Caco-2 (cell line): ENCODE results near the gene SLC16A8. TPM values are rescaled to one million over a fixed set of nuclear protein-coding genes. Genes with fewer than 3 reads are reported as not detected.

Experiments
- BruUV-seq: library from RNA; stranded (reverse); fragments of 400-500 nt; replicated peaks from 2 replicates; lab custom pipeline; 2021; lab: Mats Ljungman, UMichigan
- CTCF ChIA-PET: fragments of 300-600 bp; sonication (Branson Sonifier 250); formaldehyde crosslinking; loops from one replicate; lab custom pipeline; 2022; ENCODE audit warnings: antibody characterized with exemption; lab: Charles Lee
- POLR2A ChIA-PET: fragments of 300-600 bp; sonication (Branson Sonifier 250); formaldehyde crosslinking; loops from one replicate; lab custom pipeline; 2022; ENCODE audit warnings: antibody characterized with exemption; lab: Charles Lee
- DNase-seq, 2 experiments: peaks; one replicate each; pipeline versions ENCODE4 v3.0.0 to v3.0.0-alpha.2; 2020 to 2022
- H3K27me3 ChIP-seq: replicated peaks from 2 replicates; pipeline ENCODE4 v1.6.0; 2011; ENCODE audit warnings: low read length; ENCODE audit not compliant: control insufficient read depth, insufficient read depth
- H3K36me3 ChIP-seq: 2 replicates; pipeline ENCODE4 v1.5.1; 2011; ENCODE audit warnings: low read length; ENCODE audit not compliant: control insufficient read depth, insufficient read depth
- H3K4me1 ChIP-seq: fragments of 250-450 bp; sonication (Bioruptor Pico); 2 replicates; pipeline ENCODE4 v1.5.1; 2020; ENCODE audit warnings: mild to moderate bottlenecking
- H3K4me3 ChIP-seq: 2 replicates; pipeline ENCODE4 v1.5.1; 2011; ENCODE audit warnings: low read depth, mild to moderate bottlenecking, control low read depth, low read length
- H3K9me3 ChIP-seq: fragments of 250-450 bp; sonication (Bioruptor Pico); 2 replicates; pipeline ENCODE4 v1.5.1; 2020; ENCODE audit warnings: mild to moderate bottlenecking, moderate library complexity
- H3K27ac Mint-ChIP-seq: one replicate; pipeline ENCODE4 v1.8.0; 2022; ENCODE audit warnings: mixed read lengths; ENCODE audit not compliant: unreplicated experiment
- H3K27me3 Mint-ChIP-seq: one replicate; pipeline ENCODE4 v1.8.0; 2022; ENCODE audit warnings: mixed read lengths; ENCODE audit not compliant: insufficient read depth, unreplicated experiment
- H3K36me3 Mint-ChIP-seq: one replicate; pipeline ENCODE4 v1.8.0; 2022; ENCODE audit warnings: mild to moderate bottlenecking, mixed read lengths; ENCODE audit not compliant: insufficient read depth, unreplicated experiment
- H3K4me1 Mint-ChIP-seq: one replicate; pipeline ENCODE4 v1.8.0; 2022; ENCODE audit warnings: low read depth, mixed read lengths; ENCODE audit not compliant: unreplicated experiment
- H3K4me3 Mint-ChIP-seq: one replicate; pipeline ENCODE4 v1.8.0; 2022; ENCODE audit warnings: mild to moderate bottlenecking, moderate library complexity, mixed read lengths; ENCODE audit not compliant: unreplicated experiment
- H3K9me3 Mint-ChIP-seq: one replicate; pipeline ENCODE4 v1.8.0; 2022; ENCODE audit warnings: mixed read lengths; ENCODE audit not compliant: unreplicated experiment
- intact Hi-C: fragments of 100-400 bp; cut with micrococcal nuclease; formaldehyde crosslinking; loops from one replicate; pipeline ENCODE4 v1.10.0; 2022; ENCODE audit not compliant: unreplicated experiment
- total RNA-seq: library from RNA; stranded (reverse); gene quantifications from 2 replicates; pipeline ENCODE4 v1.2.3, GENCODE V29; 2022
- TF ChIP-seq, protein P1 (sequence below), 2 experiments: fragments of 200-600 bp in 1 of 2; IDR thresholded peaks; 1 replicate in 1 of 2; 2 replicates in 1 of 2; pipeline versions ENCODE4 v1.5.1 to v1.8.0; 2011 to 2022; ENCODE audit warnings: antibody characterized with exemption in 1 of 2, control low read depth in 1 of 2, inconsistent platforms in 1 of 2, low read depth in 1 of 2, low read length in 1 of 2, mild to moderate bottlenecking in 1 of 2, moderate library complexity in 1 of 2; ENCODE audit not compliant: insufficient read depth in 1 of 2, severe bottlenecking in 1 of 2, unreplicated experiment in 1 of 2

SLC16A8 gene
- total RNA-seq, 1 experiment from 2014 or later: not detected

DNA sequence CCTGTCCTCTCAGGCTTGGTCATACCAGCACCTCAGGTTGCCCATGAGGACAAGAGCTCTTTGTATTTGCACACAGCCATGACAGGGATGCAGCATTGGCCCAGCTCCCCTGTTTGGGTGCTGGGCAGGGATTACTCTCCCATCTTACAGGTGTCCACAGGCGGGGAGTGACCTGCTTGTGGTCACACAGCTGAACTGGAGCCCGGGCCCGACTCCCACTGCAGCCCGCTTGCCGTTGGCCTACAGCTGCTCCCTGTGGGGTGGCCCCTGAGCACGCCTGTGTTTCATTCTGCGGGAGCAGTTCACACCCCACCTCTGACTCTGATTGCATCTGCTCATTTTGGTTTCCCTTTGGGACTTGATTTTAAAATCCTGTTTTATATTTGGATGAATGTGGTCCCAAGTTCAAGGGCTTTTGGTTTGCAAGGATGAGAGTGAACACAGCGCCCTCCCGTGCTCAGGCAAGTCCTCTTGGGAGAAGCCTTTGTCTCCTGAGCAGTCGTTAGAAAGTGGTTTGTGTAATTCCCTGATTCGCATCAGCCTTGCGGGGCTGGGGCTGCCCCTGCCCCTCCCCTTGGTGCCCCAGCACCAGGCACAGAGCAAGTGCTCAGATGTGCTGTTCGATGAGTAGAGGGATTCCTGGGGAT lies 17.5 kb downstream of the SLC16A8 start:
- intact Hi-C loops: no loop called here
- CTCF ChIA-PET: interaction anchor here (0.5 kb wide), 1 partner anchor 362 kb away, joined by 3 read pairs; no protein-coding TSS in a partner anchor

DNA sequence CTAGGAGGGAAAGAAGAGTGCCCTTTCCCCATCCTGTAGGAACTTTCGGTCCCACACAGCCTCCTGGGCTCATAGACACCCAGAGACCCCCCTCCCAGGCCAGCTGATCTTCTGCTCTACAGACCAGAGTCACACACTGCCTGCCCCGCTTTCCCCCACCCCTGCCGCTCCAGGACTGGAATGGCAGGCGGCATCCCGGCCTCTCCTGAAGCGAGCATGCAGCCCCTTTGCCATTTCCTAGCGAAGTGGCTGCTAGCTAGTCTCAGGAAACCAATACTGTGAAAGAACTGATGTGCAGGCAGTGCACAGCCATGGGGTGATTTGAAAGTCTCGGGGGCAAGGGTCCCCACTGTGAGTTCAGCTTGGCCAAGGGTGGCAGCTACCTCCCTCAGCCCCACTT lies 18.4 kb downstream of the SLC16A8 start:
- Mint-ChIP-seq H3K9me3 (no peaks in the 10 kb centered on the region), H3K4me3 (no peak overlapping the region), H3K4me1 (no peaks in the 10 kb centered on the region), H3K27me3 (no peaks in the 10 kb centered on the region), H3K36me3 (peaks cover 45% of the 10 kb centered on the region), H3K27ac (no peak overlapping the region)
- TF ChIP-seq, protein P1, sequence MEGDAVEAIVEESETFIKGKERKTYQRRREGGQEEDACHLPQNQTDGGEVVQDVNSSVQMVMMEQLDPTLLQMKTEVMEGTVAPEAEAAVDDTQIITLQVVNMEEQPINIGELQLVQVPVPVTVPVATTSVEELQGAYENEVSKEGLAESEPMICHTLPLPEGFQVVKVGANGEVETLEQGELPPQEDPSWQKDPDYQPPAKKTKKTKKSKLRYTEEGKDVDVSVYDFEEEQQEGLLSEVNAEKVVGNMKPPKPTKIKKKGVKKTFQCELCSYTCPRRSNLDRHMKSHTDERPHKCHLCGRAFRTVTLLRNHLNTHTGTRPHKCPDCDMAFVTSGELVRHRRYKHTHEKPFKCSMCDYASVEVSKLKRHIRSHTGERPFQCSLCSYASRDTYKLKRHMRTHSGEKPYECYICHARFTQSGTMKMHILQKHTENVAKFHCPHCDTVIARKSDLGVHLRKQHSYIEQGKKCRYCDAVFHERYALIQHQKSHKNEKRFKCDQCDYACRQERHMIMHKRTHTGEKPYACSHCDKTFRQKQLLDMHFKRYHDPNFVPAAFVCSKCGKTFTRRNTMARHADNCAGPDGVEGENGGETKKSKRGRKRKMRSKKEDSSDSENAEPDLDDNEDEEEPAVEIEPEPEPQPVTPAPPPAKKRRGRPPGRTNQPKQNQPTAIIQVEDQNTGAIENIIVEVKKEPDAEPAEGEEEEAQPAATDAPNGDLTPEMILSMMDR (IDR thresholded peaks at IDR 0.05; ENCODE audit: insufficient read depth in 1 of 2, low read depth in 1 of 2, low read length in 1 of 2, severe bottlenecking in 1 of 2, unreplicated experiment in 1 of 2): no peak
- Histone ChIP-seq H3K27me3 (no peaks in the 10 kb centered on the region), H3K36me3 (no peaks in the 10 kb centered on the region), H3K9me3 (no peaks in the 10 kb centered on the region), H3K4me3 (no peak overlapping the region), H3K4me1 (no peaks in the 10 kb centered on the region)
- BruUV-seq: no TSS peak
- POLR2A ChIA-PET: interaction anchor here (0.5 kb wide), 1 partner anchor 191 kb away, joined by 3 read pairs; no protein-coding TSS in a partner anchor
- CTCF ChIA-PET: interaction anchor here (0.5 kb wide), 1 partner anchor 361 kb away, joined by 3 read pairs; no protein-coding TSS in a partner anchor
- no peak for DNase-seq
- intact Hi-C loops: no loop called here

More for the DNA sequence above, 17.5 kb downstream of the SLC16A8 start:
- Mint-ChIP-seq H3K4me1 (no peaks in the 10 kb centered on the region), H3K27ac (no peak overlapping the region), H3K36me3 (peaks cover 47% of the 10 kb centered on the region), H3K4me3 (no peak overlapping the region), H3K9me3 (no peaks in the 10 kb centered on the region), H3K27me3 (no peaks in the 10 kb centered on the region)
- BruUV-seq: no TSS peak
- no peaks in the 10 kb centered on the region for H3K9me3 ChIP-seq
- no peaks in the 10 kb centered on the region for H3K27me3 ChIP-seq
- H3K4me3 ChIP-seq: no peak overlapping the region
- no peaks in the 10 kb centered on the region for H3K36me3 ChIP-seq
- TF ChIP-seq, protein P1 (IDR thresholded peaks at IDR 0.05; ENCODE audit: insufficient read depth in 1 of 2, low read depth in 1 of 2, low read length in 1 of 2, severe bottlenecking in 1 of 2, unreplicated experiment in 1 of 2): no peak
- H3K4me1 ChIP-seq: no peaks in the 10 kb centered on the region
- POLR2A ChIA-PET: interaction anchor here (0.5 kb wide), 1 partner anchor 459 kb away, joined by 3 read pairs; no protein-coding TSS in a partner anchor
- no peak for DNase-seq

DNA sequence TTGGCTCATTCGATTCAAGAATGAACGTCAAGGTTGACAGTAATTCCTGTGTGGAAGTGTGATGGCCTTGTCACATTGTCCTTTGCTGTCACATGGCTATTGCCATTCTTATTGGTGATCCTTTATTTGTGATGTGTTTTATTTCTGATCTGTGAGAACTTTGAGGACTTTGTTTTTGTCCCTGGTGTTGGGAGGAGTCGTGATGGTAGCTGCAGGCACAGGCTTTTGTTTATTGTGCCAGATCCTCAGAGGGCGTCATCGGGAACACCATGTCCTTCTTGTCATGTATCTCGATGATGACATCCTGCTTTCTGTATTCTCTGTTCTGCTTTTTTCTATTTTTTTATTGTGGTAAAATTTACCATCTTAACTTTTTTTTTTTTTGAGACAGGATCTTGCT lies 21.2 kb downstream of the SLC16A8 start:
- Histone ChIP-seq H3K36me3 (no peaks in the 10 kb centered on the region; the same call in 1 of the 2 replicates), H3K9me3 (no peaks in the 10 kb centered on the region), H3K4me1 (peaks cover 6% of the 10 kb centered on the region; the same call in 1 of the 2 replicates), H3K4me3 (no peak overlapping the region), H3K27me3 (no peaks in the 10 kb centered on the region)
- ChIA-PET POLR2A (no interaction called here), CTCF (no interaction called here)
- intact Hi-C loops: no loop called here
- Mint-ChIP-seq H3K27ac (no peak overlapping the region), H3K27me3 (no peaks in the 10 kb centered on the region), H3K9me3 (no peaks in the 10 kb centered on the region), H3K4me3 (no peak overlapping the region), H3K4me1 (peaks cover 6% of the 10 kb centered on the region), H3K36me3 (peaks cover 52% of the 10 kb centered on the region)
- no TSS peak for BruUV-seq
- DNase-seq: no peak
- TF ChIP-seq, protein P1 (IDR thresholded peaks at IDR 0.05; ENCODE audit: insufficient read depth in 1 of 2, low read depth in 1 of 2, low read length in 1 of 2, severe bottlenecking in 1 of 2, unreplicated experiment in 1 of 2): no peak
